GM12875 (cell line): ENCODE data around the gene PUDP.

ENCODE experiments used
- H3K4me3 ChIP-seq: one replicate; pipeline ENCODE4 v1.5.1; 2011; ENCODE audit warnings: low read depth, low read length, control low read depth
- CTCF ChIP-seq: IDR thresholded peaks from 2 replicates; pipeline ENCODE4 v1.5.1; 2011; ENCODE audit warnings: low read depth, mild to moderate bottlenecking, control low read depth, inconsistent platforms, low read length, moderate library complexity, borderline replicate concordance; ENCODE audit not compliant: insufficient read depth

Gene PUDP

GRCh38 chrX:7139202-7140081 is 8.5 kb downstream of the PUDP start:
- no peak for TF ChIP-seq CTCF

DNA sequence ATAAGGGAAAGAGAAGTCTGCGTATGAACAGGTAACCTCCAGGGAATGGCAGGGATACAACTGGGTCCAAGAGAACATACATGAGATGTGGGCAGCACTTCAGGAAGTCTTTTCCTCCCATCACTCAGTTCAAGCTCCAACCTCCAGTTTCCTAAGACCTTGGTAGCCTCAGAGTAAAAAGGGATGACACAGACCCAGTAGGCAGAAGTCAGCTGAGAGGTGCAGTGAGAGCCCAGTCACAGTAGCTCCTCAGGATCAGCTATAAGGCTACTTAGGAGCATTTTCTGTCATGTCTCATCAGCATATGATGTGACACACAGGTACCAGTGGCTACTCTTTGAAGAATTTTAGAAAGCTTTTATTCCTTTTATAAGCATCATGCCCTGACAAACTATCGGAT is 13.0 kb downstream of the PUDP start:
- H3K4me3 ChIP-seq: no peak overlapping the region
- no peak for TF ChIP-seq CTCF

More at GRCh38 chrX:7139202-7140081, 8.5 kb downstream of the PUDP start:
- no peak overlapping the region for H3K4me3 ChIP-seq

- H3K4me3 ChIP-seq: no peak overlapping the region
- no peak for TF ChIP-seq CTCF
Observed at GRCh38 chrX:7133050-7133440, 14.9 kb downstream of the PUDP start.

DNA sequence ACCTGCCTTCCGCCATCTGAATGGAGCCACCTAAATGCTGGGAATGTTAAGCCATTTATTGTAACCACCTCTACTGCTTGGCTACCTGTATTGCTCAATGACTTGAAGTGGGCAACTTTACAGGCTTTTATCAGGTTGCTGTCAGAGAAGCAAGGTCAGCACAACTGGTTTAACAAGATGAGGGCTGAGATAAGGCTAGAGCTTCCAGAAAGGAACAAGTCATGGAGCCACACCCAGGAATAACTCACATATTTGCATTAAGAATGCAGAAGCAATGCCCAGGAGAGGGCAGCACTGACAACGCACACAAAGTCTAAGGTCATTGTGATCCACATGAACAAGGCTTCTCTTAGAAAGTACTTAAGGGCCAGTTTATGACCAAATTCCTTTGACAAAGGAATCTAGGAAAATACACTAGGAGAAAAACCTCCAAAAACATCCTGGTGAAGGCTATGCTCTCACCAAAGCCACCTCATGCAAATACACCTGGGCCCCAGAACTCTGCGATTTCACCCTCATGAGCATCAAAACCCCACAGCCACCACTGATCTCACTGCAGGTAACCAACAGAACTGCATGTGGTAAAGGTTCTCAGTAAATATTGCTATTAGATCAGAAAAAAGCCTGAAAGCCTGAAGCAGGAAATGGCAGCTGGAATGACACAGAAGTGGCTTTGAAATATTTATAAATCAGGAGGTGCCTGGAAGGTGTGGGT is 15.5 kb downstream of the PUDP start:
- TF ChIP-seq CTCF: peak; percentile 61; the same call in 1 of the 2 replicates
- no peak overlapping the region for H3K4me3 ChIP-seq

DNA sequence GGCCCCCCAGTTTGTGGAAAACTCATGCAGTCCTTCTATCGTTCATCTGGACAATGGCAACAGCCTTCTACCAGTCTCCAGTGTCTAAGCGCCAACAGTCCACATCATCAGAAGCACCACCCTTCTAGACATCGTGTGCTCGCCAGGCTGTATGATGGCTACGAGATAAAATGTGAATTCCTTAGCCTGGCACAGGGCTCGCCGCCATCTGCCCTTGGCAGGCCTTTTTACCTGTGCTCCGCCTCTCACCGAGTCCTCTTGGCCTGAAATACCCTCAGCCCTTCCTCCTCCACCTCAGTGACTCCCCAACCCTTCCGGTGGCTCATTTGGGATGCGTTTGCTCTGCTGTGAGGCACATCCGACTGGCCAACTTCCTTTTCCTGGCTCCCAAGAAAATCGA is 16.3 kb downstream of the PUDP start:
- TF ChIP-seq CTCF: no peak
- H3K4me3 ChIP-seq: no peak overlapping the region

DNA sequence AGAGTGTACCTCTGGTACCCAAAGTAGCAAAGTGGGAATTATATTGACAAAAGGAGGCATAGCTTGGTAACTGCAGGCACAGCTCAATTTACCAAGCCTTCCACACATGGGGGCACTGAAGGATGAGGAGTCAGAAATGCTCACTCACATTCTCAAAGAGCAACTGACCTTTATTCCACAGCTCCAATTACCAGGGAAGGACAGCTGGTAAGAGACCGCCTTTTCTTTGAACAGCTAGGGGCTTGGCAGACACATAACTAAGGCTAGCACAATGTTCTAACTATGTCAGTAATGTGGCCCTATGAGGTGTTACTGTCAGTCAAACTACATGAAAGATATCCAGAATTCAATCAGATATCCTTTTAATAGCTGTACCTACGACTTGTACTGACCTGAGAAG is 20.9 kb downstream of the PUDP start:
- TF ChIP-seq CTCF: no peak
- no peak overlapping the region for H3K4me3 ChIP-seq

GRCh38 chrX:7120878-7121219 is 27.1 kb downstream of the PUDP start:
- H3K4me3 ChIP-seq: no peak overlapping the region

More at GRCh38 chrX:7120878-7121219, 27.1 kb downstream of the PUDP start:
- TF ChIP-seq CTCF: no peak
